Karpas-422 (cell line): Measurements from ENCODE around the gene RTTN. TPM values are rescaled to one million over a fixed set of nuclear protein-coding genes. Genes with fewer than 3 reads are reported as not detected.
"Not testable (repeated sequence)": the region's sequence is repeated elsewhere in the genome, so short reads cannot be mapped to it uniquely, and the experiment has no call there.

ENCODE experiments used
- DNase-seq: peaks from one replicate; pipeline ENCODE4 v3.0.0-alpha.2; 2015
- H2AFZ ChIP-seq: fragments of 200-600 bp; sonication (generic); 2 replicates; pipeline ENCODE4 v1.6.1; 2014; ENCODE audit warnings: antibody characterized with exemption, low read length, mixed read lengths
- H3K27ac ChIP-seq: fragments of 200-600 bp; sonication (generic); 2 replicates; pipeline ENCODE4 v1.5.1; 2014; ENCODE audit warnings: mild to moderate bottlenecking, low read length, moderate library complexity
- H3K27me3 ChIP-seq: fragments of 200-600 bp; sonication (generic); 2 replicates; pipeline ENCODE4 v1.6.1; 2014; ENCODE audit warnings: low read length, mixed read lengths
- H3K36me3 ChIP-seq: fragments of 200-600 bp; sonication (generic); 2 replicates; pipeline ENCODE4 v1.6.1; 2014; ENCODE audit warnings: low read length, mixed read lengths; ENCODE audit not compliant: insufficient read depth
- H3K4me1 ChIP-seq: fragments of 200-600 bp; sonication (generic); 2 replicates; pipeline ENCODE4 v1.6.1; 2014; ENCODE audit warnings: mild to moderate bottlenecking, low read length, mixed read lengths
- H3K4me2 ChIP-seq: fragments of 200-600 bp; sonication (generic); 2 replicates; pipeline ENCODE4 v1.6.1; 2014; ENCODE audit warnings: low read length, low read depth, mild to moderate bottlenecking; ENCODE audit not compliant: poor library complexity, severe bottlenecking
- H3K4me3 ChIP-seq: fragments of 200-600 bp; sonication (generic); 2 replicates; pipeline ENCODE4 v1.5.1; 2014; ENCODE audit warnings: mild to moderate bottlenecking, antibody characterized with exemption, low read length, mixed read lengths
- H3K79me2 ChIP-seq: fragments of 200-600 bp; sonication (generic); 2 replicates; pipeline ENCODE4 v1.6.1; 2014; ENCODE audit warnings: mild to moderate bottlenecking, low read length, mixed read lengths
- H3K9ac ChIP-seq: fragments of 200-600 bp; sonication (generic); 2 replicates; pipeline ENCODE4 v1.6.0; 2014; ENCODE audit warnings: low read length
- H3K9me2 ChIP-seq: fragments of 200-600 bp; sonication (generic), shearing (Covaris generic); replicated peaks from 2 replicates; pipeline ENCODE4 v1.6.0; 2014; ENCODE audit warnings: mild to moderate bottlenecking, low read length, moderate library complexity; ENCODE audit not compliant: insufficient read depth
- H3K9me3 ChIP-seq: fragments of 300-700, 200-600 bp; sonication (generic); 2 replicates; pipeline ENCODE4 v1.6.1; 2014; ENCODE audit warnings: low read length, mixed read lengths
- H4K20me1 ChIP-seq: fragments of 200-600 bp; sonication (generic); 2 replicates; pipeline ENCODE4 v1.6.1; 2014; ENCODE audit warnings: mild to moderate bottlenecking, antibody characterized with exemption, low read length, low read depth; ENCODE audit not compliant: insufficient read depth
- total RNA-seq: library from RNA; depleted of rRNA; stranded (reverse); fragments of >200 nt; shearing (Covaris generic); gene quantifications from 2 replicates; pipeline ENCODE4 v1.2.3, GENCODE V29; 2014; ENCODE audit warnings: low replicate concordance

The RTTN gene
- total RNA-seq, 1 experiment from 2014 or later, result 57.4 TPM

DNA sequence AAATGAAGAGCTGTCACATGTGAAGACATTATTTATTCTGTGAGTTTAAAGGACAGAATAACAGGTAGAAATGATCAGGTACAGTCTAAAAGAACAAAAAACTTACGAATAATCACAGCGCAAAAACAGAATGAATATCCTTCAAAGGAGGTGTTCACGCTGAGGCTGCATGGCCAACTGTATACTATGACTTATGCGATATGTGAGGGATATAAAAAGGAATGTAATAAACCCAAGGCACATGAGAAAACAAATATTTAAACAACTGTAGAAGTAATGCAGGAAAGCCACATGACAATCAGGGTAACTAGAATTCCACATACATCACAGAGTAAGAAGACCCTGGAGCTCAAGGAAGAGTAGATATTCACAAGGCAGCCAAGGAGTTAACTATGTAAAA lies 81.3 kb downstream of the RTTN start:
- no peaks in the 10 kb centered on the region for H3K9me3 ChIP-seq
- H3K4me1 ChIP-seq, result no peaks in the 10 kb centered on the region
- H3K27me3 ChIP-seq, result no peaks in the 10 kb centered on the region
- no peak overlapping the region for H3K9ac ChIP-seq
- H3K36me3 ChIP-seq, result peaks cover 12% of the 10 kb centered on the region; the same call in 1 of the 2 replicates
- H3K4me2 ChIP-seq, result no peak overlapping the region
- no peaks in the 10 kb centered on the region for H4K20me1 ChIP-seq
- H3K79me2 ChIP-seq, result peaks cover 6% of the 10 kb centered on the region; the same call in 1 of the 2 replicates
- no peaks in the 10 kb centered on the region for H3K9me2 ChIP-seq
- no peak overlapping the region for H3K27ac ChIP-seq
- no peak overlapping the region for H2AFZ ChIP-seq
- no peak overlapping the region for H3K4me3 ChIP-seq
- no peak for DNase-seq

DNA sequence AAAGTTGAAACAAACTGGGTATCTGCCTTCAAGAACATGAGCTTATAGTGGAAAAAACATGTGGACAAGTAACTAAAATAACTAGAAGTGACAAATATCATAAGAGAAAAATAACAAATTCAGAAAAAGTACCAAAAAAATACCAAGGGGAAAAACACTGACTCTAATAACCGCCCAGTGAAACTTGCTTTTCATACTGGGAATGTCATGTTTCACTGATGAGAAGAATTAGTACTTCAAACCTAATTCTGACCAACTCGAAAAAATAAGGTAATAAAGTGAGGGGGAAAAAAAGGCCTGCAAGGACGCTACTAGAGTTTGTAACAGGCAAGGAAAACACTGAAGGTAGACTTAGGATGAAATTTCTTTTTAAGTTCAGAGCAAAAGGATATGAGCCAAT lies 83.6 kb downstream of the RTTN start:
- no peak overlapping the region for H2AFZ ChIP-seq
- no peak for DNase-seq
- H3K36me3 ChIP-seq, result peaks cover 12% of the 10 kb centered on the region; the same call in 1 of the 2 replicates
- H3K27ac ChIP-seq, result no peak overlapping the region
- H3K79me2 ChIP-seq, result peaks cover 6% of the 10 kb centered on the region; the same call in 1 of the 2 replicates
- H3K4me2 ChIP-seq, result no peak overlapping the region
- H3K27me3 ChIP-seq, result no peaks in the 10 kb centered on the region
- H3K9ac ChIP-seq, result no peak overlapping the region
- peaks cover 5% of the 10 kb centered on the region; the same call in 1 of the 2 replicates for H3K9me3 ChIP-seq
- peaks cover 4% of the 10 kb centered on the region; the same call in 1 of the 2 replicates for H3K4me1 ChIP-seq
- H3K9me2 ChIP-seq, result no peaks in the 10 kb centered on the region
- no peaks in the 10 kb centered on the region for H4K20me1 ChIP-seq
- H3K4me3 ChIP-seq, result no peak overlapping the region

DNA sequence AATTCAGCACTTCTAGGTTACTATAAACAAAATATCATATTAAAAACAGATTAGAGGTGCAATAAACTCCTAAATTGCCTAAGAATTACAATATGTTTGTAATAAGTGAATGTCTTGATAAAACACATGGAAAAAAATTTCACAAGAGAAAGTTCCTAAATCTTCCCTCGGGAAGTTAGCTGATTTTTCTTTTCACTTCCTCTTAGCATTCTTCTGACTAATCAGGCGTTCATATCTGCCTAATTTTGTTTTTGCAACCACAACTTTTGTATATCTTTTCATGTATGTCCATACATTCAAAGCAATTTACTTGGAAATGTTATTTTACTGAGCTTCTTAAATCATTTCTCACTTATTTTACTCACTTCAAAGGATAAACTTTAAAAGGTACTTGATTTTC lies 88.5 kb downstream of the RTTN start:
- Histone ChIP-seq H3K4me3 (no peak overlapping the region), H3K36me3 (peaks cover 29% of the 10 kb centered on the region), H3K79me2 (peaks cover 25% of the 10 kb centered on the region; the same call in 1 of the 2 replicates), H3K4me1 (peaks cover 5% of the 10 kb centered on the region; the same call in 1 of the 2 replicates), H3K4me2 (no peak overlapping the region), H2AFZ (no peak overlapping the region), H3K9me2 (no peaks in the 10 kb centered on the region; the same call in 1 of the 2 replicates), H4K20me1 (no peaks in the 10 kb centered on the region), H3K9ac (no peak overlapping the region), H3K27ac (no peak overlapping the region), H3K27me3 (no peaks in the 10 kb centered on the region), H3K9me3 (peaks cover 5% of the 10 kb centered on the region; the same call in 1 of the 2 replicates)
- DNase-seq, result no peak

DNA sequence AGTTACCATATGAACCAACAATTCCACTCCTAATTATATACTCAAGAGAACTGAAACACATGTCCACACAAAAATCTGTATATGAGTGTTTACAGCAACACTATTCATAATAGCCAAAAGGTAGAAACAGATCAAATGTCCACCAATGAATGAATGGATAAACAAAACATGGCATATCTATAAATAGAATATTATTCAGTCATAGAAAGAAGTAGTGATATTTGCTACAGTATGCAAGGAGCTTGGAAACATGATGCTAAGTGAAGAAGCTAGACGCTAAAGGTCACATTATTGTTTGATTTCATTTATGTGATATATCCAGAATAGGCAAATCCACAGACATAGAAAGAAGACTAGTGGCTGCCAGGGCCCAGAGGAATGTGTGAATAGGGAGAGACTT lies 92.0 kb downstream of the RTTN start:
- Histone ChIP-seq H3K27ac (no peak overlapping the region), H4K20me1 (no peaks in the 10 kb centered on the region), H3K4me2 (no peak overlapping the region), H3K9ac (no peak overlapping the region), H3K9me2 (no peaks in the 10 kb centered on the region; the same call in 1 of the 2 replicates), H3K4me3 (no peak overlapping the region), H3K27me3 (no peaks in the 10 kb centered on the region), H2AFZ (no peak overlapping the region), H3K36me3 (peaks cover 22% of the 10 kb centered on the region), H3K4me1 (peaks cover 5% of the 10 kb centered on the region; the same call in 1 of the 2 replicates), H3K79me2 (peaks cover 25% of the 10 kb centered on the region; the same call in 1 of the 2 replicates), H3K9me3 (peaks cover 5% of the 10 kb centered on the region; the same call in 1 of the 2 replicates)
- DNase-seq, result no peak

DNA sequence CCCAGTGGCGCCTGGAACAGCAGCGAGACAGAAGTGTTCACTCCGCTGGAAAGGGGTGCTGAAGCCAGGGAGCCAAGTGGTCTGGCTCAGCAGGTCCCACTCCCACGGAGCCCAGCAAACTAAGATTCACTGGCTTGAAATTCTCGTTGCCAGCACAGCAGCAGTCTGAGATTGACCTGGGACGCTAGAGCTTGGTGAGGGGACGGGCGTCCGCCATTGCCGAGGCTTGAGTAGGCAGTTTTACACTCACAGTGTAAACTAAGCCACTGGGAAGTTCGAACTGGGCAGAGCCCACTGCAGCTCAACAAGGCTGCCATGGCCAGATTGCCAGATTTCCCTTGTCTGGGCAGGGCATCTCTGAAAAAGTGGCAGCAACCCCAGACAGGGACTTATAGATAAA lies 94.8 kb downstream of the RTTN start:
- no peaks in the 10 kb centered on the region for H3K27me3 ChIP-seq
- no peak for DNase-seq
- H3K27ac ChIP-seq, result no peak overlapping the region
- no peak overlapping the region for H2AFZ ChIP-seq
- H3K36me3 ChIP-seq, result peaks cover 41% of the 10 kb centered on the region
- no peaks in the 10 kb centered on the region for H3K4me1 ChIP-seq
- H3K4me2 ChIP-seq, result no peak overlapping the region
- no peaks in the 10 kb centered on the region for H4K20me1 ChIP-seq
- no peak overlapping the region for H3K4me3 ChIP-seq
- H3K9me2 ChIP-seq, result no peaks in the 10 kb centered on the region
- peaks cover 16% of the 10 kb centered on the region; the same call in 1 of the 2 replicates for H3K79me2 ChIP-seq
- H3K9me3 ChIP-seq, result no peaks in the 10 kb centered on the region
- H3K9ac ChIP-seq, result no peak overlapping the region

DNA sequence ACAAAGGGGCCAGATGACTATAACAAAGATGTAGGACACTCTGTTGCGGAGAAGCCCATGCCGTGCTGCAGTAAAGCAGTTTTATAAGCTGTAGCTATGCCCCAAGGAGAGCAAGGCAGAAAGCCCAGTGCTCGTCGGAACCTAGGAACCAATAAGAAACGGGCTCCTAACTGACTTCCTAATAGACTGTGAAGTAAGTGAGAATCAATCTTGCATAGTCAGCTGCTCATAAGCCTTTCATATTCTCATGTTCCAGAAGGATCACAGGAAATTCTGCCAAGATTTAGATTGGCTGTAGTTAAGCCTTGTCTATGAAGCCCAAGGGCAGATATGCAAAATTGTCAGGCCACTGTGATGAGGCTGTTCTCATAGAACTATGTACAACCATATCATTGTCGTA lies 98.4 kb downstream of the RTTN start:
- DNase-seq, result no peak
- Histone ChIP-seq H3K27me3 (no peaks in the 10 kb centered on the region), H2AFZ (no peak overlapping the region), H3K4me2 (no peak overlapping the region), H3K9me3 (no peaks in the 10 kb centered on the region), H3K27ac (no peak overlapping the region), H3K79me2 (no peaks in the 10 kb centered on the region), H3K4me1 (no peaks in the 10 kb centered on the region), H4K20me1 (no peaks in the 10 kb centered on the region), H3K4me3 (no peak overlapping the region), H3K9ac (no peak overlapping the region), H3K36me3 (peaks cover 32% of the 10 kb centered on the region), H3K9me2 (no peaks in the 10 kb centered on the region)

DNA sequence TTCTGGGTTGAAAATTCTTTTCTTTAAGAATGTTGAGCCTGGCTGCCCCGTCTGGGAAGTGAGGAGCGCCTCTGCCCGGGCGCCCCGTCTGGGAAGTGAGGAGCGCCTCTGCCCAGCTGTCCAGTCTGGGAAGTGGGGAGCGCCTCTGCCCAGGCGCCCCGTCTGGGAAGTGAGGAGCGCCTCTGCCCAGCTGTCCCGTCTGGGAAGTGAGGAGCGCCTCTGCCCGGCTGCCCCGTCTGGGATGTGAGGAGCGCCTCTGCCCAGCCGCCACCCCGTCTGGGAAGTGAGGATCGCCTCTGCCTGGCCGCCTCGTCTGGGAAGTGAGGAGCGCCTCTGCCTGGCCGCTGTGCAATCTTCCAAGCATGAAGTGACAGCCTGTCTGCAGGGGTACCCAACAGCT lies 102.6 kb downstream of the RTTN start:
- not testable (repeated sequence) for H4K20me1 ChIP-seq, H3K27ac ChIP-seq, H3K9ac ChIP-seq, H2AFZ ChIP-seq, H3K79me2 ChIP-seq, H3K4me2 ChIP-seq, H3K9me2 ChIP-seq, H3K9me3 ChIP-seq, DNase-seq, H3K4me3 ChIP-seq, H3K4me1 ChIP-seq, H3K27me3 ChIP-seq
- H3K36me3 ChIP-seq, result peaks cover 23% of the 10 kb centered on the region

DNA sequence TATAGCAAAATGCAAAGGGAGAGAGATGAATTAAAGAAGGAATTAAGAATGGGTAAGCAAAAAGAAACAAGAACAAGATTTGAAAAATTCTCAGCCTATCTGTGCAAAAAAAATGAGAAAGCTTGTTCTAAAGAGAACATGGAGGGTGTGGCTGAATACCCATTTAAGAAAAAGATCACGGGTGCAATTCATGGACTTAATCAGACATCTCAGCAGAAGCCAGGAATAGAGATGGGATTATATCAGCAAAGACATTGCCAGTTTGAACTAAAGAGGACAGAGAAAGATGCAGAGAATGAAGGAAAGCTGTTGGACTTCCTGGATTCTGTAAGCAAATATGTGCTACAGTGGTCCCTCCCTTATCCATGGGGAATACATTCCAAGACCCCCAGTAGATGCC lies 115.6 kb downstream of the RTTN start:
- Histone ChIP-seq H3K9ac (no peak overlapping the region), H3K4me2 (no peak overlapping the region), H3K36me3 (peaks cover 3% of the 10 kb centered on the region; the same call in 1 of the 2 replicates), H3K27me3 (no peaks in the 10 kb centered on the region), H3K4me3 (no peak overlapping the region), H3K79me2 (no peaks in the 10 kb centered on the region), H2AFZ (no peak overlapping the region), H3K9me2 (no peaks in the 10 kb centered on the region), H3K4me1 (peaks cover 9% of the 10 kb centered on the region), H3K9me3 (no peaks in the 10 kb centered on the region), H3K27ac (no peak overlapping the region), H4K20me1 (no peaks in the 10 kb centered on the region)
- no peak for DNase-seq
